NCI-H2029 treated with DMSO at 0.1 percent for 48 hours (cell line): ENCODE measurements around the gene RBM20.

Source experiments
- DNase-seq: peaks from one replicate; lab custom pipeline; 2025; lab: John Stamatoyannopoulos, UW

The RBM20 gene

DNA sequence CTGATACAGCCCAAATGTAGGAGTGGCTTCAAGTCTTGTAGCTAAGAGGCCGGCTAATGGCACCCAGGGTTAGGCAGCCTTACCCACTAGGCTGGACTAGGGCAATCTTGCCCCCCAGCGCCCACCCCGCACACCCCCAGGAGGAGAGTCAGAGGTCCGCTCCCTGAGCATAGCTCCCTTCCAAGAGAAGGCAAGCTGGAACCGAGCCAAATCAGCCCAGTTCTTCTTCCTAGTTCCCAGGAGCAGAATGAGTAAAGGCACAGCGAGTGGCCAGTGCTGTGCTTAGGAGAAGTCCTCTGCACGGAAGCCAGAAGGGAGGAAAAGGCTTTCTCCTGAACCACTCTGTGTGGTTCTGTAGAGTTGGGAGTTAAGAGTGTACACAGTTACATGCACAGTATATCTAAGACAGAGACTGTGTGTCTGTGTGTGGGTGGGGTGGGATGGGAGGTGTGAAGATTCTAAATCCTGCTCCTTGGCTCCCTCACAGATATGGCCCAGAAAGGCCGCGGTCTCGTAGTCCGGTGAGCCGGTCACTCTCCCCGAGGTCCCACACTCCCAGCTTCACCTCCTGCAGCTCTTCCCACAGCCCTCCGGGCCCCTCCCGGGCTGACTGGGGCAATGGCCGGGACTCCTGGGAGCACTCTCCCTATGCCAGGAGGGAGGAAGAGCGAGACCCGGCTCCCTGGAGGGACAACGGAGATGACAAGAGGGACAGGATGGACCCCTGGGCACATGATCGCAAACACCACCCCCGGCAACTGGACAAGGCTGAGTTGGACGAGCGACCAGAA, 167.8 kb downstream of the RBM20 start:
- DNase-seq = no peak

DNA sequence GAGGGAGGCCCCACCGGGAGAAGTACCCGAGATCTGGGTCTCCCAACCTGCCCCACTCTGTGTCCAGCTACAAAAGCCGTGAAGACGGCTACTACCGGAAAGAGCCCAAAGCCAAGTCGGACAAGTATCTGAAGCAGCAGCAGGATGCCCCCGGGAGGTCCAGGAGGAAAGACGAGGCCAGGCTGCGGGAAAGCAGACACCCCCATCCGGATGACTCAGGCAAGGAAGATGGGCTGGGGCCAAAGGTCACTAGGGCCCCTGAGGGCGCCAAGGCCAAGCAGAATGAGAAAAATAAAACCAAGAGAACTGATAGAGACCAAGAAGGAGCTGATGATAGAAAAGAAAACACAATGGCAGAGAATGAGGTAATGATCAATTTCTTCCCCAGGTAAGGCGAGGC, 168.4 kb downstream of the RBM20 start:
- no peak for DNase-seq

DNA sequence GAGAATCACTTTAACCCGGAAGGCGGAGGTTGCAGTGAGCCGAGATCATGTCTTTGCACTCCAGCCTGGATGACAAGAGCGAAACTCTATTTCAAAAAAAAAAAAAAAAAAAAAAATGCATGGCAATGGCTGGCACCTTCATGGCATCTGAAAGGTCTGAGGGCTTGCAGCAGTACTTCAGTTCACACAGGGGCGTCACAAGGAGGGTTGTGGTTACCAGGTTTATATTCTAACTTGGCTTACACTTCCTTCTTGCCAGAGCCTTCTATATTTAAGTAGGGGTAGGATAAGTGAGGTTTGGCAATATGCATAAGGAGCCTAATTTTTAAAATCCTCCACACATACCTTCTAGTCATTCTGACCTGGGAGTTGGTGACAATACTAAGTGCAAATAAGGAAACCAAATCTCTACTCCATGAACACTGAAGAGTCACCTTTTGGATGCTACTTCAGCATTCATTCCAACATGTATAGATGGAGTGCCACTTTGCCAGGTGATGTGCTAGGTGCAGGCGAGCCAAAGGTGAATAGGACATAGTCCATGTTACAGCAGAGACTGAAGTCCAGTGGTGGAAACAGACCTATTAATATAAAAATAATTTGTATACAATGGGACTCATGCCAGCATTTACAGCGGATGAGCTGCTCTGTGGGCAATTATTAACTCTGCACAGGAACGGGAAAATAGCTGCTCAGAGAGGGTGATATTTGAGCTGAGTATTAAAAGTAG, 169.8 kb downstream of the RBM20 start:
- DNase-seq = no peak

DNA sequence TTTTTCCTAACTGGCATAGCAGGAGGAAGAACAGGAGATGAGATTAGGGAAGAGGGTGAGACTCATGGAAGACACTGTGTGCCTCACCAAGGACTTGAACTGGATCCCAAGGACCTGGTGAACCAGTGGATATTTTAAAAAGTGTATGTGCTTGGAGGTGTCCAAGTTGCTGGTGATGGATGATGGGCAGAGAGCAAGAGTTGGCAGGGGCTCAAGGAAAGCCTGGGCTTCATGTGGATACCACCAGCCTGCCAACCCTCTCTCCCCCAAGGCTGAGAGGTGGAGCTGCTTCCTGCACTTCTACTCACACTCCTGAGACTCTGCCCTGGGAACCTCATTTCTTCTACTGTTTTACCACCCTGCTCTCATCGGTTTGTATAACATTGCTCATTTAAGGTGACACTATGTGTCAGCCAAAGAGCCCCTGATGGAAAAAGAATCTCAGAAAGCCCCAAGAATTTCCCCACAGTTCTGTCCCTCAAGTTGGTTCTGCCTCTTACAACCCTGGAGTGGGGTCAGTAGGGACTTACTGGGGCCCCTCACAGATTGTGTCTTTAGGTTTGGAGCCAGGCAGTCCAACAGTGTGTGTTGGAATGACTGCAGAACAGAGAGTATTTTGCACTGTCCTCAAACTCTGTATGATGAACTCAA, 171.3 kb downstream of the RBM20 start:
- DNase-seq = no peak

DNA sequence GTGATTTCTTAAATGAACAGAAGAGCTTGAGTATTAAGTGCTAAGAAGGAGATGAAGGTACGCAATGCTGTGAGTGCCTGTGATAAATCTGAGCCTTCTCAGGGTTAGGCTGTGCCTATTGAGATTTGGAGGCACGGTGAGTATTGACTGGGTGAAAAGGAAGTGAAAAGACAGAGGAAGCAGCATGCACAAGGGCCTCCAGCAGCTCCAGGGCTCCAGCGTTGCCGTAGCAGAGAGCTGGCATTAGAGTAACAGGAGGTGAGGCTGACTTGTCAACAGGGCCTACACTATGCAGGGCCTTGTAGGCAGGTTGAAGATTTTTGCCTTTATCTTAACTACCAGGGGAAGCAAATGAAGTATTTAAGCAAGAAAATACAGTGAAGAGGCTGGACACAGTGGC, 173.5 kb downstream of the RBM20 start:
- DNase-seq = no peak

DNA sequence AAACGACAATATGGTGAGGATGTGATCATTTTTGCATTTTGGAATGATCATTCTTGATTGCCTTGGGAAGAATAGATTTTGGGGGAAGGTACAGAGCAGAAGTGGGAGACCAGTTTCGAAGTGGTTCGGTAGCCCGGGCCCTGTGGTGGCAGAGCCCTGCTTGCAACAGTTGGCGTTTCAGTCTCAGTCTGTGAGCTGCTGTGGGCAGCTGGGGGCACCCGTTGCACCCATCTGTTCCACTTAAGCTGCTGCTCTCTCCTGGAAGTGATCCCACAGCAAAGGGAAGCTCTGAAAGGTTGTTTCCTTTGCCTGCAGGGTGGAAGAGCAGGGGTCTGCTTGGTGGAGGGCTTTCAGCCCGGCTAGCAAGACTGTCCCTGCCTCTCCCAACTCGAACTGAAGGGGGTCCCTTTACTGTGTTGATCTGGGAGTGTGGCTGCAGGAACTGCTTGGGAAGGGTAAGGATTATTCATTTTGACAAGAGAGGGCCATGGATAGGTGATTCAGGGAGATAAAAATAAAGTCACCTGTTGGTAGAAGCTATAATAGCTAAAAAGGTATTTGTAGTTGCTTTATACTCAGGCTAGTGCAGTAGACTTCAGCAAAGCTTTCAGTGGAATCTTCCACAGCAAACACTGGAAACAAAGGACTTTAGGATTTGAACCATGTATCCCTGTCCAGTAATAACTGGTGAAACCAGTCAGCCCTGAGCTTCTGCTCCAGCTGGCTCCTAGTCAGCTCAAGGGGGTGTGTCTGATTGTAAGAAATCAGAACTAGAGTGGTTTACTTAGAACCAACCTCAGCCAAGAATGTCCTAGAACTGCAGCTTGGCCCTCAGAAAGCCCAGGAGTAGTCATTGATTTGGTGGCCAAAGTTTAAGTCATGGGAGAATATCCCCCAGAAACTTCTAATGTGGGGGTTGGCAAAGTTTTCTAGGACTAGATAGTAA, 174.4 kb downstream of the RBM20 start:
- DNase-seq = no peak

DNA sequence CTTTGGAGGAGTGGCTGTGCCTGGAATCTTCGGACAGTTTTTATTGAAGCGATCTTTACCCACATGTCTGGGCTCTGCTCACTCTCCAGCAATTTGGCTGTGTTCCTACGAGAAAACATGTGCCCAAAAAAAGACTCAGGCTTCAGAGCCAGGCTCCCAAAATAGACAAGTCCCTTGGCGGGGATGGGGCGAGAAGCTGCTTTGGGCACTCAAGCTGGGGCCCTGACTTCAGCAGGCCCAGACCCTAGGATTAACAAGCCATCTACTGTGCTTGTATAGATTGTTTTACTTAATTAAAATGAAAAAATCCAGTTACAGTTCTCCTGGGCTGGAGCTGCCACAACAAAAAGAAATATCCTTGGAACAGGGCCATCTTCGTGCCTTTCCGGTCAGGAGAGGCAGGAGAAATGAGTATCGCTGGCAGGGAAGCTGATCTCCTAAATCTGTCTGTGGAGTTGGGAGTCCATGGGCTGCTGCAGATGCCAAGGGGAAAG, 176.2 kb downstream of the RBM20 start:
- no peak for DNase-seq

DNA sequence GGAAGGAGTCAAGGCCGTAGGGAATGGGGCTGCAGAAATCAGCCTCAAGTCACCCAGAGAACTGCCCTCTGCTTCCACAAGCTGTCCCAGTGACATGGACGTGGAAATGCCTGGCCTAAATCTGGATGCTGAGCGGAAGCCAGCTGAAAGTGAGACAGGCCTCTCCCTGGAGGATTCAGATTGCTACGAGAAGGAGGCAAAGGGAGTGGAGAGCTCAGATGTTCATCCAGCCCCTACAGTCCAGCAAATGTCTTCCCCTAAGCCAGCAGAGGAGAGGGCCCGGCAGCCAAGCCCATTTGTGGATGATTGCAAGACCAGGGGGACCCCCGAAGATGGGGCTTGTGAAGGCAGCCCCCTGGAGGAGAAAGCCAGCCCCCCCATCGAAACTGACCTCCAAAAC, 177.4 kb downstream of the RBM20 start:
- DNase-seq = no peak

DNA sequence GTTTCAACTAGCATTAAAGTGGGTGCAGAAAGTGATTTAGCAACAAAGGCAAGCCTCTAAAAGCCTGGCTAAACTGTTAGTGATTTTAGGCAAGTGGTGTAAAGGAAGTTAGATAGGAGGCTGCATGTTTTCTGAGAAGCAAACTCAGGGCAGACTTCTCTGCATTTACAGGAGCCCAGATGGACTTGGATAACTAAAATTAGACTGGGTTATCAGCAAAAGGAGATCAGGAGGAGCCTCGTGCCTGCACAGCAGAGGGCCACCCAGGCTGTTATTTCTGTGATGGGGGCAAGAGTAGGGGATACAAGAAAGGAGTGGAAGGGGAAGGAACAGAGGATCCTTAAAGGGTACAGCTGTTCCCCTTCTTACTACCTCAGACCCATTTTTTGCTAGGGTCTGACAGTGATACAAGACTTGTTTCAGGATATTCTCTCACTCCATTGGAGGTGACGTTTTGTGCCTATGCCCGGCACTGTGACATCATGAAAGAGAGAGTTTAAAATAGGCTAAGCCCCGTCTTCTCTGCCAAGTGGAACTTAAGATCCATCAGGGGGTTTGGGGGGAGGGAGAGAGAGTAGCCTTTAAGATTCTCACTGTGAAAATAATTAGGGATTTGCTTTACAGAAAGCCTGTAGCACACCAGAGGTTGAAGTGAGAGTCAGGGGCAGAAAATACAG, 178.0 kb downstream of the RBM20 start:
- no peak for DNase-seq

DNA sequence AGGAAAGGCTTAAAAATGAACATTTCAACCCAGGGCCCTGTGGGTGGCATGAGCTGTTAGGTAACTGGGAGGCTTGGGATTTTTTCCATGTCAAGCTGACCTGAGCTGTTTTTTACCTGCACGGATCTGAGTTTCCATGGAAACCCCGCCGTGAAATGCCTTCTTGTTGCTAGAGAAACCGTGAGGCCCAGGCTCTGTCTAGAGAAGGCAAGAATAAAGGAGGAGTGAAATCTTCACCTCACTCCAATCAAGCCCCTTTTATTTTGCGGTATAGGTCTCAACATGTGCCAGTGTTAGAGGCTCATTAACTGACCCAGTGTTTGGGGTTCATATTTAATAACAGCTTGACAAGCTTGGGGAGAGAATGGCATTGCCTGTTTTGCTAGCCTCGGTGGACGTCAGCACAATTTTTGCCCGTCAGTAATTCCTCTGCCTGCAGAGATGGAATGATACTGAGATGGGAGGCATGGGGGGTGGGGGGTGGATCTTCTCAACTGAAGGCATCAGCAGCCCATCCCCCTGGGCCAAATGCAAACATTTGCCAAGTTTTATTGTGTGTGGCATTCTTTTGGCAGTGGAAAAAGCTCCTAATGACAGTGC, 178.7 kb downstream of the RBM20 start:
- no peak for DNase-seq

DNA sequence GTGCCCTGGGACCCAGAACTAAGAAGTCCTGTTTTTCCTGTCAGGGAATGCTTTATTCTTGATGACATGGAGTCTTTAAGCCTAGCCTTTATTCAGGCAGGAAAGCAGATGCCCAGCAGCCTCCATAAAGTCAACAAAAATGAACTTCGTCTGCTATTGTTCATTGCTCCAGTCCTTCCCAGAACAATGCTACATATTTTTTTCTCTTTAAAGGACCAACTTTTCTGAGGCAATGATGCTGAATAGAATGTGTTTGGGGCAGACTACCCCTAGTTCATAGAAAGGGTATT, 180.0 kb downstream of the RBM20 start:
- no peak for DNase-seq

DNA sequence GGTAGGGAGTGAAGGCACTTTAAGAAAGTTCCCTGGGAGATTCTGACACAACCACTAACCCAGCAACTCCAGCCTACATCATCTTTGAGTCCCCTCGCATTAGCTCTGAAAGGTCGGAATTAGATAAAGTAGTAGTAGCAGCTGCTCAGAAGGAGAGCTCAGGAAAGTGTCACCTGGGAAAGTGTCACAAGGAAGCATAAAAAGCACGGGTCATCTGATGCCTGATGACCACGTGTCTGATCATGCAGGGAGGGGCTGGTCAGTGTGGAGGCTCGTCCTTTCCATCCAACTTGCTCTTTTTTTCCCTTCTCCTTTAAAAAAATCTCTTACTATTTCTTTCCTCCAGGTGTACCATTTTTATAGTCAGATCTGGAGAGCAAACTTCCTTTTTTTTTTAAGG, 180.5 kb downstream of the RBM20 start:
- DNase-seq = no peak

DNA sequence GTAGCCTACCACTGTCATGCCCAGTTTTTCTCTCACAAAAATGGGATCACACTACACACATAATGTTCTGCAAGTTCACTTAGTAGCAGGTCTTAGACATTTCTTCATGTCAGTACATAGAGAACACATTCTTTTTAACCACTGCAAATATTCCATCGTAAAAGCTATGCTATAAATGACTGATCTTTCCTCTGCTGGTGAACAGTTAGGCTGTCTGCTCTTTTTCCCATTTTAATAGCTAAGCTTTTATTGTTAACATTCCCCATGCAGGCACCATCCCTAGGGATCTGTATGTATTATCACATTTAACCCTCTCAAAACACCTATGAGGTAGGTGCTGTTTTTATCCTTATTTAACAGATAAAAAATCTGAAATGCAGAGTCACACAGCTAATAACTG, 181.4 kb downstream of the RBM20 start:
- DNase-seq = no peak

DNA sequence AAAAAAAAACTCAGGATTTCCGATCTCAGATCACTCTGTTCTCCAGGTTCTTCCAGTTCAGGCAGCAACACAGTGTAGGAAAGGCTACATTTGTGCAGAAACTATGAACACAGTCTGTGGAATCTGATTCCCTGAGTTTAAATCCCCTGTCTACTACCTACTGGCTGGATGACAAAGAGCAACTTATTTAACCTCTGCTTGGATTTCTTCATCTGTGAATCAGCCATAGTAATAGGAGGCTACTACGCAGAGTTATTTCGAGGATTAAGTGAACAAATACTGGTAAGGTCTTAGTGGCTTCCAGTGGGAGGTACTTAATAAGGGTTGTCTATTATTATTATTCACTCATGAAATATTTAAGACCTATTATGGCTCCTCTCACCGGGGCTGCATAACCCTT, 183.3 kb downstream of the RBM20 start:
- DNase-seq = no peak

DNA sequence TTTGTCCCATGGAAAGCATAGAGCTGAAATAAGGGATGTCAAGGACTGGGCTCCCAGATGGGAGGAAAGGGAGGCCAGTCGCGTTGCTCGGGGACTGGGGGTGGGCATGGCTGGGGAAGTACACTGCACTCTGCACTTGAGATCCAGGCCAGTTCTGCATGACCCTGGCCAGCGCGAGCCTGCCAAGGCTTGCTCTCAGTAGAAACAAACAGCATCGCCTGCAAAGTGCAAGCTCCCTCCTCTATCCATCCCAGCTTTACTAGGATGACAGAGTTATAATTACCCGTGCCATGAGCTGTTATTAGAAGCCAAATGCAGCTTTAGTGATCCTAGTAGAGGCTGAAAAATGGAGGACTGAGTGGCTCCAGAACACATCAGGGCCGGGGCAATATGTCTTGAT, 183.7 kb downstream of the RBM20 start:
- DNase-seq = no peak

DNA sequence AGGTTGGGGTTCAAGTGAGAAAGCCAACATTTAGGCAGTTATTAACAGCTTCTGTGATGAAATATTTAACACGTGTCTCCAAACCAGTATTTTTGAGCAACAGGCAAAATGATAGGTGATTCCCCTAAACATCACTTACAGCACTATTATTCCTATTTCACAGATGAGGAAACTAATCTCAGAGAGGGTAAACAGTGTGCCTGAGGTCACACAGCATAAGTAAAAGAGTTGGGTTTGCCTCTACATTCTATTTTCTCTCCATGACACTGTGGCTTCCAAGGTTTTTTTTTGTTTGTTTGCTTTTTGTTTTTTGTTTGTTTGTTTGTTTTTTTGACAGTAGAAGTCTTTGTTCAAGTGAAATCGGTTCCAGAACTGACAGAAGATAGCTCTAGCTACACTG, 184.4 kb downstream of the RBM20 start:
- DNase-seq = no peak

DNA sequence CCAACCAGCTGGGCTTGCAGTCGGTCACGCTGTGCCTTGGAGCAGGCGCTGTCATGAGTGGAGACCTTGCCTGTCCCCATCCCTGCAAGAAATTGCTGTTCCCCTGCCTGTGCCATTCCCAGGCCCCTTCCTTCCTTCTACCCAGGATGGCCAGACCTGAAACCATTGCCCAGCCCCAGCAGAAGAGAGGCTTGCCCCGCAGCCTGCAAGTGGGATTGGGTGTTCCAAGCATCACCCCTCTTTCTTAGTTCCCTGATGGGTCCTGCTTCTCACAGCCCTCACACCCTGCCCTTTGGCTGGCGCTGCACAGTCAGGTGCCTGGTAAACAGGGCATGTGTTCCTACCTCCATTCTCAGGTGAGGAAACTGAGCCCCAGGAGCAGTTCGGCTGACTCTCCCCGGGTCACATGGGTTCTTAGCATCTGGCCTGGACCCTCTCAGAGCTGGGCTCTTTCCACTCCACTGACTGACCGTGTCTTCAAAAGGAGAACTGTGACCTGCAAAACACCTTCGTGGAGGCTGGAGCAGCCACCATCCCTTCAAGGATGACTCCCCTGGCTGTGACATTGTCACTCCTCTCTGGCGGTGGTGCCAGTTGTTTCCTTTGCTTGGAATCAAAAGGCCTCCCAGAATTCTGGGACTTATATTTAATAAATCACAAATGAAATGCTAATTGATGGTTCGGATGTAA, 185.7 kb downstream of the RBM20 start:
- no peak for DNase-seq

DNA sequence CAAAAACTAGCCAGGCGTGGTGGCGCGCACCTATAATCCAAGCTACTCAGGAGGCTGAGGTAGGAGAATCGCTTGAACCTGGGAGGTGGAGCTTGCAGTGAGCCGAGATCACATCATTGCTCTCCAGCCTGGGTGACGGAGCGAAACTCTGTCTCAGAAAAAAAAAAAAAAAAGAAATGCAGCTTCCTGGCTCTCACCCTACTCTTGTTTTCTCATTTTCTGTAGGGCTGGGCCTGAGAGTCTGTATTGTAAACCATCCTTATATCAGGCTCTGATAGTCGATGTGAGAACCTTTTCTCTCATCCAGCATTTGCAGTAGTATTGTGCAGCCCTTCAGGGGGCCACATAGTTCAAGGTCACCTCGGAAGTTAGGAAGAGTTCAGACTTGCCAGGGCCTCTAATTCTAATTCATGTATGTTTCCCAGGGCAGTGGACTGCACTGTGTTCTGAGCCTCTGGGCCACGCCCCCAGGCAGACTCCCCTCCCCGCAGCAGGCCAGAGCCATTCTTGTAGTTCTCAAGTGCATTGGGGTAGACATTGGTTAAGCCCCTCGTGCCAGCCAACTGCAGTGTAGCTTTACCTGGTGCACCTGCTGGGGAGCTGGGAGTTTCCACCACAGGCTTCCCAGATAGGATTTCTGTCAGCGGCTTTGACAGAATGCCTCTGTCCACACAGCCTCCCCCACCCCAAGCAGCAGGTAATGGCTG, 189.3 kb downstream of the RBM20 start:
- no peak for DNase-seq

DNA sequence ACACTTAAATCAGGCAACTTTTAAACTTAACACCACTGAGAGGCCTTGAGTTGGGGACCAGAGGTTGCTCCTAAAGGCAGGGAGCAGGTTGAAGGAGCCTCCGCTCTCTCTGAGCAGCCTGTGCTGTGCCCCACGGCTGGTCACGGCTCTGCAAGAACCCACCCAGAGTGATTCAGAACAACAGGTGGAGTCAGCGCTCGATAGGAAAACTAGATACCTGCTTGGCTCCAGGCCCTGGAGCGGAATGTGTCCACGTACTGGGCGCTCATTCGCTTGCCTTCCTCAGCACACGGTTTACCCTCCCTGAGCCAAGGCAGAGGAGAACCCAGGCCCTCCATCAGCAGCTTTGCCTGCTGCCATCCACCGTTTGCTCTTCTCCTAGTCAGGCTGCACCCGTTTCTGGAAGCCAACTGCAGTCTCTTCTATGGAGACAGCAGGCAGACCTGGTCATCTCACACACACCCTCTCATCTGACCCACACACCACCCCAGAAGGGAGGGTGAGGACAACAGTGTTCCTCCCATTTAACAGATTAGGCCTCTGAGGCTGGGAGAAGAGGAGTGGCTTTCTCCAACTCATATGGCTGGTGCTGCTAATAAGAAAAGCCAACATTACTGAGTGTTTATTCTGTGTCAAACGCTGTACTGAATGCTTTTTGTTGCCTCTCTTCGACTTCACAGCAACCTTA, 189.9 kb downstream of the RBM20 start:
- no peak for DNase-seq
